HG03565 (cell line): ENCODE results near the gene GAK.

Experiments
- ATAC-seq: cut with Tn5 transposase; IDR thresholded peaks from one replicate; pipeline ENCODE4 v1.9.1; 2021; ENCODE audit warnings: mild to moderate bottlenecking, moderate library complexity; ENCODE audit not compliant: unreplicated experiment

The GAK gene

GRCh38 chr4:909821-910220 is 22.3 kb downstream of the GAK start:
- ATAC-seq, result no peak

- ATAC-seq, result no peak
Observed at GRCh38 chr4:909131-909571, 23.0 kb downstream of the GAK start.

GRCh38 chr4:907691-908425 is 24.3 kb downstream of the GAK start:
- ATAC-seq, result no peak

DNA sequence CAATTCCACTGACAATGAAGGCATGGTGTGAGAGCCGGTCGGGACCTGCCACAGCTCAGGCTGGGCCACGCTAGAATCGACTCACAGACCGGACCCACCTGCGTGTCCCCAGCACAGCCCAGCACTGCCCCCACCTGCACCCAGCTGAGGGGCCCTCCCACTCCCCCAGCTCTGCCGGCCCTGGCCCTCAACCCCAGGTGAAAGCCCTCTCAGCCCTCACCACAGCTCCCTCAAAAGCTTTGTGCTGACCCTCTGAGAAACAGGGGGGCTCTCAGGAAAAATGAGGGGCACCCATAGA is 25.1 kb downstream of the GAK start:
- no peak for ATAC-seq

GRCh38 chr4:906339-907102 is 25.6 kb downstream of the GAK start:
- no peak for ATAC-seq

GRCh38 chr4:905485-906338 is 26.4 kb downstream of the GAK start:
- ATAC-seq, result no peak

DNA sequence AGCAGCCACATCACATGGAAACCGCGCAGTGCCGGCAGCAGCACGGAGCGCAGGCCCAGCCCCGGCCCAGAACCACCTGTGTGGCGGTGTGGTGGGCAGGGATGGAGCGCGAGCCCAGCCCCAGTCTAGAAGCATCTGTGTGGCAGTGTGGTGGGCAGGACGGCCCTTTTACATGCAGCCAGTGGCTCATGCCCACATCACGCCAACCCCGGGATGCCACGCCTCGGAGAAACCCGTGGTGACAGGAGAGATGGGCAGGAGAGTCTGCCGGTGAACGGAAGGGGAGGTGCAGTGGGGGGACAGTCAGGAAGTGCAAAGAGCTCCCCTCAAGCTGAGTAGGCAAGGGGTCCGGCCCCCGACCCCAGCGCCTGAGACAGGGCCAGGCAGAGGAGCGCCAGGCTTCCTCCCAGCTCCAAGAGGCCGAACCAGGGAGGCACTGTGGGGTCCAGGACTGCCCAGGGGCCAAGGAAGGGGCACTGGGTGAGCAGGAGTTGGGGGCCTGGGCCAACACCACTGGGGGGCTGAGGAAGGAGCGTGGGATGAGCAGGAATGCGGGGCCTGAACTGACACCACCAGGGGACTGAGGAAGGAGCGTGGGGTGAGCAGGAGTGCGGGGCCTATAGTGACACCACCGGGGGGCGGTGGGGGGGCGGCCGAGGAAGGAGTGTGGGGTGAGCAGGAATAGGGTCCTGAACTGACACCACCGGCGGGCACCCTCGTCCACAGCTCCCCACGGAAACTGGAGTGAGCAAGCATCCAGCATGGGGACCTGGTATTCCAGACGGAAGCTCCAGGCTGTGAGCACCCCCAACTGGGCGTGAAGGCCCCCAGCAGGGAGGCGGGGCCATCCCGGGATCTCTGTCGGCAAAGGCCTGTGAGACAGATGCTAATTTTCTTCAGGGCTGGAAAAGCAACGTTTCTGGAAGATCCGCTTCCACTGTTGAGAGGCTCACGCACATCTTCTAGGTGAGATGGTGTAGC is 28.8 kb downstream of the GAK start:
- ATAC-seq, result no peak

DNA sequence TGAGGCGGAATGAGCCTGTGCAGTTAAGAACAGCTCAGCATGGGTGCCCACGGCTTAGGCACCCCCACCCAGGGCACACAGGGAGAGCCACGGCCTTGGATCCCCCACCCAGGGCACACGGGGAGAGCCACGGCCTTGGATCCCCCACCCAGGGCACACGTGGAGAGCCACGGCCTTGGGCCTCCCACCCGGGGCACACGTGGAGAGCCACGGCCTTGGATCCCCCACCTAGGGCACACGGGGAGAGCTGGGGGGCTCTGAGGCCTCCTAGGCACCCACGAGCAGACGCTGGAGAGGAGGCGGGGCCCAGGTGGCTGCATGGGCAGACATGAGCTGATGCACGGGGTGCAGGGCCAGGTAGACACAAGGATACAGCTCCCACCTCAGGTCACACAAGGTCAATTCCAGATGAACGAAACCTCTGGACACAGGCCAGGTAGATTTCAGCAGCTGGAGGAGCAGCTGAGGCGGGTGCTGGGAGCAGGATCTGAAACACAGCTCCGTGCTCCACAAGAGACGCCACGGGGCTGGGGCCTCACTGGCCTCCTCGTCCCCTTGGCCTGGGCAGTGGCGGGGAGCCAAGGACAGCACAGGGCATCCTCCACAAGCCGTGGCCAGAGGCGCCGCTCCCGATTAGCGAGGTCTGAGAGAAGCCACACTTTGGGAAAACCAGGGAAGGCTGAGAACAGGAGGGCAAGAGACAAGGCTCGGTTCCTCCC is 30.8 kb downstream of the GAK start:
- ATAC-seq, result no peak

- ATAC-seq, result no peak
Observed at GRCh38 chr4:900721-901120, 31.4 kb downstream of the GAK start.

DNA sequence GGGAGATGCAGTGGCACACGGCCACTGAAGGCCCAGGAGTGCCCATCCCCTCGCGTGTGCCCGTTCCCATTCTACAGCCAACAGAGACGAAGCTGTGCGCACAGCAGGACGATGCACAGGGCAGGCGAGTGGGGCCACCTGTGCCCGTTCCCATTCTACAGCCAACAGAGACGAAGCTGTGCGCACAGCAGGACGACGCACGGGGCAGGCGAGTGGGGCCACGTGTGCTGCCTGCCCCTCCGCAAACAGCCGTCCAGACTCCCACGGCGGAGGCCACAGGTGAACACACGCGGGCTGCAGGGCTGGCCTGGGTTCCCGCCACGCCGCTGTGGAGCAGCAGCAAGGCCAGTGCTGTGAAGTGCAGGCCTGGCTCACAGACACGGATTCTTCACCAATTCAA is 32.0 kb downstream of the GAK start:
- ATAC-seq, result no peak

DNA sequence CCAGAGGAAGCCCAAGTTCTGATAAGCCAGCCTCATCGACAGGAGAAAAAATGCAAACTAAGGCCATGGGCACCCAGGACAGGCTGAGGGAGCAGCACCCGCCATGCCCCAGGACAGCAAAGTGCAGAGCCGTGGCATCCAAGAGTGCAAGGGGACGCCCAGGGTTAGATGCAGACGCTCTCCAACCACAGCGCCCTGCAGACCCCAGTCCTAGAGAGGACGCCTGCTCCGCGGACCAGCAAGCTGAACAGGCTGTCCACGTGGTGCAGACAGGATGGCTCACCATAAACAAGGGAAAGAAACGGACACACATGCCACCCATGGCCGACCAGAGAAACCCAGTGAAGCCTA is 32.6 kb downstream of the GAK start:
- ATAC-seq, result no peak

DNA sequence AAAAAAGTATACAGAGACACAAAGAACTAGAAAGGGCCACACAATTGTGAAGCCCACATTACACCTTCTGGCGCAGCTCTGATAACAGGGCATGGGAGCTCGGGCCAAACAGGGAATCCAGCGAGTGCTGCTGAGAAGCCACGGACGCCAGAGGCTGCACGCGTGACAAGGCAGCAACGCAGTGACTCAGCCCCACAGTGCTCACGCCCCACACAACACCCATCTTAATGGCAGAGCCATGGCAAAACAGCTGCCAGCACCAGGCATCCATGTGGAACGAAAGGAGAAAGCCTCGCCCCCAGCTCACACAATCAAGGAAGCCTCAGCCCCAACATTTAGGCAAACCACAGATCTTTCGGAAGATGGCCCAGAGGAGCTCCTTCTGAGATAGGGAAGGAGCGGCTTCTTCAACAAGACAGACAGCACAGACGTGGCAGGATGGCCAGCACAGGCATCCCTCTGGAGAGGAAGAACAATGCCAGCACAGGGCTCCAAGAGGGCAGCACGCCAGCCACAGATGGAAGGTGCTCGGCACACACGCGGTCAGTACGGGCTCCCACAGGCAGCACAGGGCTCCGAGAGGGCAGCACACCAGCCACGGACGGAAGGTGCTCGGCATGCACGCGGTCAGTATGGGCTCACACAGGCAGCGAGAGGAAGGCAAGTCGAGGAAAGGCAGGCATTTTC is 33.1 kb downstream of the GAK start:
- ATAC-seq, result no peak

DNA sequence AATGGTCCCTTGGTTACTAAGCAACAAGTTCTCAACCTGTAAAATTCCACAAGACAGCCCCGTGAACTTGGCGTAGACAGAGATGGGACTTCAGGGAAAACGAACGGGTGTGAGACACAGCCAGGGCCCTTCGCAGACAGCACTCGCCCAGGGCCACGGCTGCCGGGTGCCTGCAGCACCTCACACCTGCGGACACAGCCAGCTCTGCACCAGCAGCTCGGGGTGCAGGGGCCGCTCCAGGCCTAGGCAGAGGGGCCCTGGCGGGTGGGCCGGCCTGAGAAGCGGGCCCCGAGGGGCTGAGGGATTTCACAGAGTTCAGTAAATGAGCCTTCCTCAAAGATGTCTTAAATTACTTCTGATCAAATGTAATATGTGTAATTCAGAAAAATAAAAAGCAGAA is 34.0 kb downstream of the GAK start:
- no peak for ATAC-seq

GRCh38 chr4:896630-897029 is 35.5 kb downstream of the GAK start:
- ATAC-seq, result no peak

- no peak for ATAC-seq
Observed at GRCh38 chr4:896216-896615, 35.9 kb downstream of the GAK start.

DNA sequence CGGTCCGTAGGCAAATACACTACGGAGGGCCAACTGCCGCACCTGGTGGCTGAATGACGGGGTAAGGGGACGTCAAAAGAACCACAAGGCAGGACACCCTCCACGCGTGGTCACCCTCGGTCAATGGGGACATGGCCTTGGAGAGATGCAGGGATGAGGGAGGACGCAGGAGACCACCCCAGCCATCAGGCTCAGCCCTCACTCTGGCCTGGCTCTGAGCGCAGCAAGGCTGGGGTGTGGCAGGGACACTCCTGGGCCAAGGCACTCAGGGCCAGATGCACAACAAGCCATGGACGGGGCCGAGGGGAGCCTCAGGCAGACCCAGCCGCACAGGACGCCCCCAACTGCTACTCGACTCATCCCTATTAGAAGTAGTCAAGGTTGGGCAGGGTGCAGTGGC is 36.5 kb downstream of the GAK start:
- no peak for ATAC-seq

- ATAC-seq, result no peak
Observed at GRCh38 chr4:893995-894705, 38.0 kb downstream of the GAK start.

GRCh38 chr4:893276-893994 is 38.7 kb downstream of the GAK start:
- no peak for ATAC-seq
